Activated CD8-positive, alpha-beta memory T cell treated with anti-CD3 and anti-CD28 coated beads, Interleukin-2, amount 50 U/mL, for 1 hour (primary cell): ENCODE results near the gene PCLO.
"Not testable (repeated sequence)": the region's sequence is repeated elsewhere in the genome, so short reads cannot be mapped to it uniquely, and the experiment has no call there.

ENCODE experiments used
- DNase-seq: peaks from one replicate; pipeline ENCODE4 v3.0.0-alpha.2; 2020; ENCODE audit errors: extremely low read depth

PCLO gene

GRCh38 chr7:82736633-82737032 lies 426.1 kb downstream of the PCLO start:
- DNase-seq, result no peak

- no peak for DNase-seq
Measured at GRCh38 chr7:82732677-82733076, 430.0 kb downstream of the PCLO start.

DNA sequence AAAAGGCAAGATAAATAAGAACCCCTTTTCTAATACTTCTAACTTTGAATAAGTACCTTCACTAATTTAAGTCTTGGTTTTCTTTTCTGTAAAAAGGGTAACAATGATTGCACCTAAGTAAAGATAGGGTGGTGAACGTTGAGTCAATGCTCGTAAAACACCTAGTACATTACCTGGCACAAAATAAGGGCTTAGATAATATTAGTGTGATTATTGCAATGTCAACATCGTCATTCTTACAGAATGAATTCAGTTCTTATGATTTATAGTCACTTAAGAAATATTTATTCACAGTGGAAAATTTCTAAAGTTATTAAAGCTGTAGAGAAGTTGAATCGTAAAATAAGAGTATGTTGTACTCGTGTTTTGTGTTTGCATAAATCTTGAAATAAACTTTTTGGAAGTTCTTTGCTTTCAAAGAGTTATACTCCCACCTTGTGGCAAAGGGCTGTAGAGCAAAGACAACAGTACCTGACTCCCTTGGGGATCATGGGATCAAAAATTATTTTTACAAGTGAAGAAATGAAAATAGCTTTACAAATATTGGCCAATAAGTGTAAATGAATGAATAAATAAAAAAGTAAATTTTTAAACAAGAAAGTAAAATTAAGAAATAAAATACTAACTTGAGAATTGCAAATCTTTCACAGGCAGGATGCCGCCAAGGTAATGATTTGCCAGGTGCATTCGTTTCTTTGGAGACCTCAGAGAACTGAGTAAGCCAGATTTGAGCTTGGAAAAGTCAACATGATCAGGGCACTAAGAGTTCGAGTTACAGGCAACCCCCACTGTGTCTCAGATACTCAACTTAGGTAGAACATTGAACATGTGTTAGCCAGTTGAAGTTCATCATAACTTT lies 433.3 kb downstream of the PCLO start:
- no peak for DNase-seq

GRCh38 chr7:82726038-82726800 lies 436.5 kb downstream of the PCLO start:
- no peak for DNase-seq

DNA sequence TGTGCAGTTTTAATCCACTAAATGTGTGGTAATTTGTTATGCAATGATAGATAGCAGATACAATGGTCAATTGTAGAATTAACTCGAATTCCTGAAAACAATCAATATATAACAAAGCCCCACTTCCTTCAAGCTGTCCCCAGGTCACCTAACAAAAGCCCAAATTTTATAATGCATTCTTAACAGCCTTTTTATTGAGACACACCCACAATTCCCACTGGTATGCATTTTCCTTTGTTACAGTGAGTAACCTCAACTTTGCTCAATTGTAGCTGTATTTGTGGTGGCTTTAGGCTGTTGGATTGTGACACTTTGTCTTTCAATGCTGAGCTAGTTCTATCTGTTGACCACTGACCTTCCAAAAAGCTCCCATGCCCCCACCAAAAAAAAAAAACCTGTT lies 439.3 kb downstream of the PCLO start:
- DNase-seq, result no peak

DNA sequence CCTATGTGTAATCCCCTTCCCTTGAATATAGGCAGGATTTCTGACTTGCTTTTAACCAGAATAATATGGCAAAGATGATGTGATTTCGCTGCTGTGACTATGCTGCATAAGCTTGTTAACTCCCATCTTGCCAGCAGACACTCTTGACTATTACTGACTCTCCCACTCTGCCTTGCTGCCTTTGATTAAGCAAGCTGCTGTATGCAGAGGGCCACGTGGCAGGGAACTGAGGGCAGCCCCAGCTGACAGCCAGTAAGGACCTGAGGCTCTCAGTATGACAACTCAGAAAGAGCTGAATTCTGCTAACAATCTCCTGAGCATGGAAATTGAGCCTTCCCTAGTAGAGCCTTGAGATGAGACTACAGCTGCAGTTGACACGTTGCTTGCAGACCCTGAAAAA lies 439.7 kb downstream of the PCLO start:
- DNase-seq, result no peak

DNA sequence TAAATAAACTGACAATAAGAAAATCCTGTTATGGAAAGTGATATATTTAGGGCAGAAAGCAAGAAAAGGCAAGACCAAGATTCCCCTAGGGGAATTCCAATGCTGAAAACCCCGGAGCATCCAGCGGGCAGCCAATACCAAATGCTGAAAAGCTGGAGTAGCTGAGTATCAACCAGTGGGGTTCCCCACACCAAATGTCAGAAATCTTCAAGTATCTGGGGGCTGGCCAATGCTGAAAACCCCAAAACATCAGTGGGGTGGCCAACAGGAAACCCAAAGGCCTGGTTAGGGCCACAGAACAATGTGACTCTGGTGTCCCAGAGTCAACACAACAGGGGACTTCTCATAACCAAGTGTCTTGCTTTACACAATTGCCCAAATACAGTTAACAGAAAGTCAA lies 447.3 kb downstream of the PCLO start:
- no peak for DNase-seq

GRCh38 chr7:82714883-82715282 lies 447.8 kb downstream of the PCLO start:
- no peak for DNase-seq

DNA sequence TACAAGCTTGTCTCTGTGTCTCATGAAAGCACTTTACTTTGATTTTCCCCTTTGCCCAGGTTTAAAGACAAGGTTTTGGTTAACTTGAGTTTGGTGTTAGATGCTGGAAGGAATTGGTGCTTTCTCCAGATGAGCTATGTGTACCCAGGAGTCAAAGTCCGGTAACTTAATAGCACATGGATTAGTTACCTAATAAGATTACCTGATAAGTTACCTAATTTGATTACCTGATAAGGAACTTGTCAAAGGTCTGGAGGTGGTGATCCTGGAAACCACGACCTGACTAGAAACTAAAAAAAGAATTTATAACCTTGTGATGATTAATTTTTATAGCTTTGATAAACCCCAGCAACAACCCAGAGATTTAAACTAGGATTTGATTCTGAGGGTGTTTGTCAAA lies 449.2 kb downstream of the PCLO start:
- no peak for DNase-seq

- not testable (repeated sequence) for DNase-seq
Measured at GRCh38 chr7:82706344-82706743, 456.3 kb downstream of the PCLO start.

DNA sequence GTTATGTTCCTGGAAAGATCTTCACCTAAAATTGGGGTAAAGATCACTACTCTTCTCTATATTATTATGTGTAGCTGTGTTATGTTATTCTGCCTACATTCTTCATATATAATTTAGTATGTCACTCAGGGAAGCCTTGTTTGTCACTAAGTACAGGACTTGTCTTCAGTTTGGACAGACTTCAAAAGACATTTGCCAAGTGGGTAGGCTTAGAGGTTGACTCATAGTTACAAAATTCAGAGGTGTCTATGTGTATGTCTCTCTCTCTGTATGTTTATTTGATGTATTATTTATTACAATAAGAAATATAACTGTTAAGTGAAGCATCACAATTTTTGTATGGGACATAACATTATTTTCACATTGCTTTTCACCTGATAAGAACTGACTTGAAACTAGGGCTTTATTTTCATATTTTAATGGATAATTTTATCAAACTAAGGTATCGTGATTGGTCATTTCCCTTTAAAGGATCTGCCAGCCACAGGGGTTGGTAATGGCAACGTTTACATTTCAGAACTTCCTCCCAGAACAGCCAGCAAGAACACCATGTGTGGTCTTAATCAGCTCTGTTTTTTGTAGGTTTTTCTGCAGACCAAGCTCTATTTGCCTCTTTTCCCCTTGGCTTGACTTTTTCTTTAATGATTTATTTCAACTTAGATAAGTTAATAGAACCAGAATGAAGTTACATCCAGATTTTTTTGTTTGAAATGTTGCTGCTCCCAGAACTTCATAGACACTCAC lies 457.0 kb downstream of the PCLO start:
- no peak for DNase-seq

GRCh38 chr7:82704121-82704520 lies 458.6 kb downstream of the PCLO start:
- DNase-seq, result no peak
